ENCODE measurements around the gene MARVELD1. TPM values are rescaled to one million over a fixed set of nuclear protein-coding genes. Genes with fewer than 3 reads are reported as not detected.

Gene MARVELD1
- total and polyA plus RNA-seq, 12 donors: 4.2 to 23.5 (median 10.0) TPM

- Histone ChIP-seq H3K27ac (no peak overlapping the region), H3K4me3 (no peak overlapping the region), H3K36me3 (replicated peaks in 1 of 2) (peaks cover 0 to 14% of the 10 kb centered on the region in 2 donors), H3K9me3 (replicated peaks in 1 of 3) (no peaks in the 10 kb centered on the region), H3K4me1 (replicated peaks in 1 of 2) (no peaks in the 10 kb centered on the region), H3K27me3 (no peaks in the 10 kb centered on the region)
- no peak for DNase-seq
- intact Hi-C loops (cut with DNase I): no loop called here
- TF ChIP-seq CTCF (IDR thresholded peaks at IDR 0.05) (no peak), POLR2A (IDR thresholded peaks at IDR 0.05) (no peak)
- WGBS, 4 donors: 75 to 100% (median 86%) methylated on average over 2 to 5 of the region's 5 CpGs
Observed at GRCh38 chr10:97762816-97763215, 49.3 kb downstream of the MARVELD1 start.

- DNase-seq: no peak
- intact Hi-C loops (cut with DNase I): no loop called here
- H3K4me1 ChIP-seq (replicated peaks in 1 of 2): no peaks in the 10 kb centered on the region
- H3K4me3 ChIP-seq: no peak overlapping the region
- H3K36me3 ChIP-seq (replicated peaks in 1 of 2): peaks cover 0 to 11% of the 10 kb centered on the region in 2 donors
- no peak overlapping the region for H3K27ac ChIP-seq
- TF ChIP-seq CTCF (IDR thresholded peaks at IDR 0.05) (no peak), POLR2A (IDR thresholded peaks at IDR 0.05) (no peak)
- H3K9me3 ChIP-seq (replicated peaks in 1 of 3): no peaks in the 10 kb centered on the region
- 89 to 100% (median 92%) methylated on average over 1 to 2 of the region's 2 CpGs for WGBS, 4 donors
- no peaks in the 10 kb centered on the region for H3K27me3 ChIP-seq
Observed at GRCh38 chr10:97763411-97763810, 49.9 kb downstream of the MARVELD1 start.

- Histone ChIP-seq H3K4me1 (replicated peaks in 1 of 2) (no peaks in the 10 kb centered on the region), H3K4me3 (no peak overlapping the region), H3K36me3 (replicated peaks in 1 of 2) (peaks cover 0 to 11% of the 10 kb centered on the region in 2 donors), H3K27ac (no peak overlapping the region), H3K27me3 (no peaks in the 10 kb centered on the region), H3K9me3 (replicated peaks in 1 of 3) (no peaks in the 10 kb centered on the region)
- intact Hi-C loops (cut with DNase I): no loop called here
- no peak for TF ChIP-seq CTCF (IDR thresholded peaks at IDR 0.05)
- TF ChIP-seq POLR2A (IDR thresholded peaks at IDR 0.05): no peak
- DNase-seq: no peak
- WGBS, 4 donors: 88 to 98% (median 93%) methylated on average over 3 of the region's 3 CpGs
Observed at GRCh38 chr10:97763947-97764346, 50.4 kb downstream of the MARVELD1 start.

GRCh38 chr10:97764519-97764931, 51.0 kb downstream of the MARVELD1 start:
- H3K27ac ChIP-seq: no peak overlapping the region
- 76 to 93% (median 85%) methylated on average over 4 to 7 of the region's 7 CpGs for WGBS, 4 donors

More at GRCh38 chr10:97764519-97764931, 51.0 kb downstream of the MARVELD1 start:
- DNase-seq: no peak
- Histone ChIP-seq H3K27me3 (no peaks in the 10 kb centered on the region), H3K4me1 (replicated peaks in 1 of 2) (no peaks in the 10 kb centered on the region), H3K36me3 (replicated peaks in 1 of 2) (peaks cover 0 to 11% of the 10 kb centered on the region in 2 donors), H3K4me3 (no peak overlapping the region), H3K9me3 (replicated peaks in 1 of 3) (no peaks in the 10 kb centered on the region)
- TF ChIP-seq POLR2A (IDR thresholded peaks at IDR 0.05) (no peak), CTCF (IDR thresholded peaks at IDR 0.05) (no peak)
- intact Hi-C loops (cut with DNase I): no loop called here
